ENCODE results near the gene CAPN13.

CAPN13 gene

GRCh38 chr2:30789670-30790210, 17.5 kb downstream of the CAPN13 start:
- no peak for DNase-seq (ENCODE audit: low read depth, low spot score)

DNA sequence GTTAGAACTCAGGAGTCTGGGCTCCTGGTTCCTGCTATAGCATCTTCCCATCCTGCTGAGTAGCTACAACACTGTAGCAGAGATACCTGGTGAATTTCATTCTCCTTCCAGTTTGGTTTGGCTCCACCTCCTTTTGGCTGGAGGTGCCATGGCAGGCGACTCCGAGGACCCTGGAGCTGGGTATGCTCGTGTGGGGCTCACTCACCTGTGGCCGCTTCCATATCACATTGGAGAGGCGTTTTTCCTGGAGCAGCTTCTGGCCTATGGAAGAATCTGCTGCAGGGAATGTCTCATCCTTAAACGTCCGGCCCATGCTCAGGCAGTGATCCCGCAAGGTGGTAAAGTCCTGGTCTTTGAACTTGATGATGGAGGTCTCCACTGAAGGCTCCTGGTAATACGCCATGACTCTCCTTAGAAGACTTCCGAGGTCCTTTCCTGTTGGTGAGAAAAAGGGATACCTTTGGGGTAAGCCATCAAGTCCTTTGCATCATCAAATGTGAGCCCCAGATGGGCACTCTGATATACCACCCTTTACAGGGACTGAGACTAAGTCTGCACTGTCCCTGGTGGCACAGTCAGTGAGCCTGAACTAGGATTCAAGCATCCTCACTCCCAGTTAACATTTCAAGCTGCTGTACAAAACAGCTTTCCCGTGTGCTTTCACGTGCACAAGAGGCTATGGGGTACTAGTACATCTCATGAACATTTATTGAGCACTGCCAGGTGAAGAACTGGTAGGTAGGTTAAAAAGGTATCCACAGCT, 20.1 kb downstream of the CAPN13 start:
- DNase-seq (ENCODE audit: low read depth, low spot score): no peak

GRCh38 chr2:30784682-30785081, 22.6 kb downstream of the CAPN13 start:
- DNase-seq (ENCODE audit: low read depth, low spot score): no peak

DNA sequence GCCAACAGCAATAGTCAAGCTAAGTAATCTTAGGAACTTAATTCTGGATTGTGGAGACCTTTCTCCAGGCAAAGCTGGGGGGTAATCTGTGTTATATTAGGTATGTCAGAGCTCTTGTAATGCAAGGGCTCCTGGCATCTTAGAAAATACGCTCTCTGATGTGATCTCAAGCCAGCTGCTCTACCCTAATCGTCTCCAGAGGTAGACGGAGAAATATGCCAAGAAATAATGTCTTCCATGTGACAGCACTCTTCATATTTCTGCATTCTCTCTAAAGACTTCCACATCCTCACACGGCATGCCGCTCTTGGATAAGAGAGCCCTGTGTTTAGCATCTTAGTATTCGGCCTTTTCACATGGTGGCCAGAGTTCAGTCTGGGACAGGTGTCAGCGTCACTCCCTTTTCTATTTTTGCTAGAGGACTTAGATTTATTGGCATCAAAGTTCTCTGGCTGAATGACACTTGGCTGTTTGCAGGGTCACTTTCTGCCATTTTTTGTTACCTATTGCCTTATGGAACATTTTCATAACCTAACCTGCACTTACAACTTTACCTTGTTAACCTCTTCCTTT, 25.2 kb downstream of the CAPN13 start:
- DNase-seq (ENCODE audit: low read depth, low spot score): no peak

- no peak for DNase-seq (ENCODE audit: low read depth, low spot score)
Observed at GRCh38 chr2:30781451-30781850, 25.8 kb downstream of the CAPN13 start.

DNA sequence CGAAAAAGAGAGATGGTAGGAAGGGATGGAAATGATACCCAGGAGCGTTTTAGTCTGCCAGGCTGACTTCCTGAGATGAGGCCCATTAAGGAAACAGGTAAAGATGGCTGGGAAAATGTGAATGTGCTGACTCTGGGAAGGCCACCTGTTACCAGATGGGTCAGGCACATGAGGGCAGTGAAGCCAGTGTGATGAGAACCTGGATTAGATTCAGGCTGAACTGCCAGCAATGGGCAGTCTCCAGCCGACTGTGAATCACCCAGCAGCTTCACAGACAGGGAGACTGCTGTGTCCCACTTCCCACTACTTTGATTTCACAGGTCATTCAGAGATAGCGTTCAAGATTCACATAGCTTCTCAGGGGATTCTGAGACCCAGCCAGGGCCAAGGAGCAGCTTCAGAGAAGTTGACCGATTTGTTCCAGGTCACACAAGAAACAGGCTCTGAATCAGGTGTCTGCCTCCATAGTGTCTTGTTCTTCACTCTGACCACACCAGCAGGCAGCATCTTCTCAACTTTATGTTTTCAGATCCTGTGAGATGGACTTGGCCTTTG, 26.4 kb downstream of the CAPN13 start:
- no peak for DNase-seq (ENCODE audit: low read depth, low spot score)

GRCh38 chr2:30778611-30779010, 28.6 kb downstream of the CAPN13 start:
- no peak for DNase-seq (ENCODE audit: low read depth, low spot score)

DNA sequence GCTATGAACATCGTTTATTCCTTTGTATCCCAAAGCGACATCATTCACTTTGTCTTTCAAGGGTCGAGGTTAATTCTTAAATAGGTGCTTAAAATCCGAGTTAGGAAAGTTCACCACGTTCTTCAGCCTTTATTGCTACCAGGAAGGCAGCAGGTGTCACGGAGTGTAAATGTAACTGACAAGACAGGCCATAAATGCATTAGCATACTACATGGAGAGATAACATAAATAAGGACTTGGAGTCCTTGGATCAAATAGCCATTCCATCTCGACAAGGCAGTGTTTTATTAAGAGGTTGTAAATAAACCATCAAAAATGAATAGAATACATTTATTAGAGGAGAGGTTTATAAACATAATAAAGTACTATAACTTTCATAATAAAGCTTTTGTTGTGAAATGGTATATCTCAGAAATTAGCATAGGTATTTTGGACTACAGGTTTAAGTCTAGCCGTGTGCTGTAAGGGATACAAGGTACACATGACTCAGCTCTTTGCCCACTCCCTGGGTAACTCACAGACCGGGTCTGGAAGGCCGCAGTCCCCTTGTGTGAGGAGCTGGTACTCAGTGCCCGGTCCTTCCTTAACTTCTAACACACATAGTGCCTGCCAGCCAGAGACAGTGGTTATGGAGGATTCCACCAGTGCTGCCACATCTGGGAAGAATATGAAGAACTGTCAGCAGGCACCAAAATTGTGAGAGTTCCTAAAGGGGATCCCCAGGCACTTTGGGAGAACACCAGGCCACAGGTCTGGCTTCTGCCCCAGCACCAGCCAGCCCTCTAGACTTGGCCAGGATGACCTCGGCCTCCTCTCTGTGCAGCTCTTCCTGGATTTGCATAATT, 29.4 kb downstream of the CAPN13 start:
- no peak for DNase-seq (ENCODE audit: low read depth, low spot score)

GRCh38 chr2:30776831-30777635, 30.2 kb downstream of the CAPN13 start:
- no peak for DNase-seq (ENCODE audit: low read depth, low spot score)

DNA sequence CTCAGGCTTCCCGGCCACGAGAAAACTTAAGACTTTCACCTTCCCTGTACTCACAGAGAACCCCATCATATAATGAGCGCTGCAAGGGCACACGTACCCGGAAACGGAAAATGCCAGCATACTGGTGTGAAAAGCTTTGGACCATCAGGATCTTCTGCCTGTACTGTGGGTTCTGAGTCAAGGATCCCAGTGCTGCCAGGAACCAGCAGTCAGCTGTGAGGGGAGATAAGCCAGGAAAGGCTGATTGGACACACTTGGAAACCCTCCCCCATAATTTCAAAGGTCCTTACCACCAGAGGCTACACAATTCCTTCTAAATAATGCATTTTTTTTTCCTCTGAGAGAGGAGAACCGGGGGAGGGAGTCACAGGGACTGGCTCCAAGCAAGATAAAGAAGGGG, 31.4 kb downstream of the CAPN13 start:
- no peak for DNase-seq (ENCODE audit: low read depth, low spot score)

GRCh38 chr2:30772021-30772705, 35.1 kb downstream of the CAPN13 start:
- DNase-seq (ENCODE audit: low read depth, low spot score): no peak

GRCh38 chr2:30770816-30771576, 36.2 kb downstream of the CAPN13 start:
- no peak for DNase-seq (ENCODE audit: low read depth, low spot score)

GRCh38 chr2:30769891-30770462, 37.3 kb downstream of the CAPN13 start:
- DNase-seq (ENCODE audit: low read depth, low spot score): no peak

DNA sequence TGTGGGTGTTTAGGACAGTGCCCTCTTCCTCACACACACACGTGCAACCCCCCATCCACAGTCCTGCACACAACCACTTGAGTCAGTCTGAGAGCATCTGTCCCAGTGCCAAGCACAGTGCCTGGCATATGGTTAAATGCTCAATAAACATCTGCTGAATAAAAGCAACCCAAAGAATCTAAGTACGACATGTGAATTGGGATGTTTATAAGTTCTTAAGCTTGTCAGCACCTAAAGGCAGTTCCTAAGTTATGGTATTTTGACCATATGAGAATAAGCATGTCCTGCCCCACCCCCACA, 37.8 kb downstream of the CAPN13 start:
- DNase-seq (ENCODE audit: low read depth, low spot score): no peak

DNA sequence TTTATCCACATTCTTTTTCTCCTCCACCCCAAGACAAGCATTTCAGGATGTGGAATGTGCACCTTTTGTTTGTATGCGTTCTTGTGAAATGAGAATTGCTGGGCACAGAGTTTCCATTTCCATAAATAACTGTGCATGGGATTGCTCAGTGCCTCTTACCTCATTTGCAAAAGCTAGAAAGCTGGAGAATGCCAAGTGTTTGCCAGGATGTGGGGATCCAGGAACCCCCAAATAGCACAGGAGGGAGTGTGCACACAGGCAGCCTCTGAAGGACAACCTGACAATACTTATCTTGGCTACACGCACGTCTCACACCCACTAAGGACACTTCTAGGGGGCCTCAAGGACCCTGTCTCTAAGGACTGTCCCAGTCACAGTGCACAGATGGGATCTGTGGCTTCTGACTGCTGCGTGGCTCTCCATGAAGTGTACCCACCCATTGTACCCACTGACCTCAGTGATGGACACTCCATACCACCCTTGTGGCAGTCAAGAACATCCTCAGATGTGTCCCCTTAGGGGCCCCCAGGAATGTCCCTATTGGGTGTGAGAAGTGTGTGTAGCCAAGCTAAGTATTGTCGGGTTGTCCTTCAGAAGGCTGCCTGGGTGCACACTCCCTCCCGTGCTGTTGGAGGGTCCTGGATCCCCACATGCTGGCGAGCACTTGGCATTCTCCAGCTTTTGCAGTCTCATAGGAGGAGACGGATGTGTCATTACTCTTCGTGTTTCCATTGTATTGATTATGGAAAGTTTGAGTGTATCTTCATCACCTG, 38.4 kb downstream of the CAPN13 start:
- no peak for DNase-seq (ENCODE audit: low read depth, low spot score)

- no peak for DNase-seq (ENCODE audit: low read depth, low spot score)
Observed at GRCh38 chr2:30768036-30768686, 39.1 kb downstream of the CAPN13 start.

DNA sequence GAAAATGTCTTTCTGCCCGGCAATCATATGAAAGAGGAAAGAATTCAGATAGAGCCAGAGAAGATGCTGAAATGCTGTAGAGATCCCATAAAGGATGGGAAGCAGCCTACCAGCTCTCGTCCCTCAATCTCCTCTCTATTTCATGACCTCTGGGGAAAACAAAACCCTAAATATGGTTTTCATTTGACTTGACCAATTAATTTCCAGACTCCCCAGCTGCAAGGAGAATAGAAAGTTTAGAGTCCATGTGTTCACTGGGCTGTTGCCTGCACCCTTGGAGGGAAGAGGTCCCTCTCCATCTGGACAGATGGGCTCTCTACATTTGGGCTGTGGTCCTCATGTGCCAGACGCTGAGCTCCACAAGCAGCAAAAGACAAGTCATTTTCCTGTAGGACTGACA, 40.6 kb downstream of the CAPN13 start:
- DNase-seq (ENCODE audit: low read depth, low spot score): no peak

GRCh38 chr2:30765876-30766470, 41.3 kb downstream of the CAPN13 start:
- DNase-seq (ENCODE audit: low read depth, low spot score): no peak

All from brain pericyte (primary cell).